ENCODE data around the gene PLCB1.
"Not testable (repeated sequence)": the region's sequence is repeated elsewhere in the genome, so short reads cannot be mapped to it uniquely, and the experiment has no call there.

PLCB1 gene

DNA sequence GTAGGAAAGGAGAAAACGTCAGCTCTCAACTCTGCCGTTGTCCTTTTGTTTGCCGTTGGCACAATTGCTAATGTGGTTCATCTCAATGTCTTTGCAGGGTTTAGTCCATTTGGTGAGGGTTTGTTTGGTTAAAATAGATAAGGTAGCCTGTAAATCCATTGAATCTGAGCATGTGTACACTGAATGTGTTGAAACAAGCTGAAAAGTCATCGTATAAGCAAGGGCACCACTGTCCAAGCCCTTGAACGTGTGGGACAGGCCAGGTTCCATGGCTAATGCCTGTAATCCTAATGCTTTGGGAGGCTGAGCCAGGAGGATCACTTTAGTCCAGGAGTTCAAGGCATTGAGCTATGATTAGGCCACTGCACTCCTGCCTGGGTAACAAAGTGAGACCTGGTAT lies 712.1 kb downstream of the PLCB1 start:
- no peaks in the 10 kb centered on the region for H3K27me3 ChIP-seq (ENCODE audit: low read depth, low read length)

DNA sequence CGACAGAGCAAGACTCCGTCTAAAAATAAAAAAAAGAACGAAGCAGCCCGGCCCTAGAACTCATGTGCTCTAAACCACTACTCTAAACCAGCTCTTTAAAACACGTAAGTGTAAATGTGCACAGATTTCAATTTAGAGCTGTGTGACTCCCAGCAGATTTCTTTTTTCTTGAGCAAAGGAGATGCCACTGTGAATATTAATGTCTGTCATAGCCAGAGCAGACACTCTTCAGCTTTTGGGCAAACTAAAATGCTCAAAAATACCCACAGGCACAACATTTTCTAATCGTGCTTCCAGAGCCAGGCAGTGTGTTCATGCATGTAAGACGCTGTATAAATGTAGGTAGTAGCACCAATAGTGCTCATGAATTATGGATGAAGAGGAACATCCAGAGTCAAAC lies 717.9 kb downstream of the PLCB1 start:
- no peaks in the 10 kb centered on the region for H3K27me3 ChIP-seq (ENCODE audit: low read depth, low read length)
- H3K4me1 ChIP-seq (ENCODE audit: control insufficient read depth in 1 of 2, insufficient read depth in 2 of 2, low read length in 2 of 2), result peaks cover 0 to 22% of the 10 kb centered on the region in 2 donors
- H3K36me3 ChIP-seq (ENCODE audit: control insufficient read depth in 1 of 2, insufficient read depth in 2 of 2, low read length in 2 of 2), result no peaks in the 10 kb centered on the region
- H3K4me3 ChIP-seq (ENCODE audit: low read depth in 1 of 2, low read length in 2 of 2), result no peak overlapping the region
- H3K27ac ChIP-seq (ENCODE audit: low read length), result no peak overlapping the region
- no peaks in the 10 kb centered on the region for H3K9me3 ChIP-seq (ENCODE audit: control insufficient read depth in 1 of 2, low read length in 2 of 2)

More for the DNA sequence above, 712.1 kb downstream of the PLCB1 start:
- no peaks in the 10 kb centered on the region for H3K9me3 ChIP-seq (ENCODE audit: control insufficient read depth in 1 of 2, low read length in 2 of 2)
- no peak overlapping the region for H3K27ac ChIP-seq (ENCODE audit: low read length)
- H3K36me3 ChIP-seq (ENCODE audit: control insufficient read depth in 1 of 2, insufficient read depth in 2 of 2, low read length in 2 of 2), result no peaks in the 10 kb centered on the region
- no peaks in the 10 kb centered on the region for H3K4me1 ChIP-seq (ENCODE audit: control insufficient read depth in 1 of 2, insufficient read depth in 2 of 2, low read length in 2 of 2)
- H3K4me3 ChIP-seq (ENCODE audit: low read depth in 1 of 2, low read length in 2 of 2), result no peak overlapping the region

DNA sequence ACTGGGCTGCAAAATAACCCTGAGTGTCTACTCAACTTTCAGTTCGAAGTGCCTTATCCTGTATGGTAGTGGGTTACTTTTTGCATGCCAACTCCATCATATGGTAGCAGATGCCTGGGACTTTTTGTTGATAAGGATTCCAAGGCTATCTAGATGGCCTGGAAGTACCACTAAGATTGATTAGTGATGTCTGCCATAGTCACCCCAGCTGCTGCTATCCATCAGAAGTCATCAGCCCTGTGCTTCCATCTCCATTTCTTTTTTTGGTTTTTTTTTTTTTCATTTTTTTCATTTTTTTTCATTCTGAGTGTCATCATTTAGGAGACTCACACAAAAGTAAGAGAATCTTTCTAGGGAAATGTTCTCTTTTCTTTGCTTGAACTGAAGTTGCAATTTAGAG lies 719.4 kb downstream of the PLCB1 start:
- Histone ChIP-seq H3K4me1 (ENCODE audit: control insufficient read depth in 1 of 2, insufficient read depth in 2 of 2, low read length in 2 of 2) (peaks cover 0 to 22% of the 10 kb centered on the region in 2 donors), H3K36me3 (ENCODE audit: control insufficient read depth in 1 of 2, insufficient read depth in 2 of 2, low read length in 2 of 2) (no peaks in the 10 kb centered on the region), H3K27ac (ENCODE audit: low read length) (no peak overlapping the region), H3K9me3 (ENCODE audit: control insufficient read depth in 1 of 2, low read length in 2 of 2) (no peaks in the 10 kb centered on the region), H3K4me3 (ENCODE audit: low read depth in 1 of 2, low read length in 2 of 2) (no peak overlapping the region), H3K27me3 (ENCODE audit: low read depth, low read length) (no peaks in the 10 kb centered on the region)

DNA sequence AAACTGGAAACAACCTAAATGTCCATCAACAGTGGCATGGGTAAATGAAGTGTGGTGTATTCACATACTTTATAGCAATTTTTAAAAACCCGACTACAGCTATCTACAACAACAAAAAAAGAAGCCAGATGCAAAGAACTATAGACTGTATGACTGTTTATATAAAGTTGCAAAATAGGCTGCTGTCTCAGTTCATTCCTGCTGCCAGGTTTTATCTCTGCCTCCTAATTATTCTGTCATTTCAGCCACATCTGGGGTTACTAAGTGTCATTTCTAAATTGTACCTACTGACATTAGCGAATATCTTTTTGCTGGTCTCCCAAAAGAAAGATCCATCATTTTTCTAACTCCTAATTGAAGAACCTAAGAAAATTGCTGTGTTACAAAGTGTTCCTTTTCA lies 719.9 kb downstream of the PLCB1 start:
- H3K4me3 ChIP-seq (ENCODE audit: low read depth in 1 of 2, low read length in 2 of 2); H3K9me3 ChIP-seq (ENCODE audit: control insufficient read depth in 1 of 2, low read length in 2 of 2); H3K36me3 ChIP-seq (ENCODE audit: control insufficient read depth in 1 of 2, insufficient read depth in 2 of 2, low read length in 2 of 2); H3K27me3 ChIP-seq (ENCODE audit: low read depth, low read length); H3K27ac ChIP-seq (ENCODE audit: low read length): not testable (repeated sequence)
- peaks cover 0 to 22% of the 10 kb centered on the region in 2 donors for H3K4me1 ChIP-seq (ENCODE audit: control insufficient read depth in 1 of 2, insufficient read depth in 2 of 2, low read length in 2 of 2)

DNA sequence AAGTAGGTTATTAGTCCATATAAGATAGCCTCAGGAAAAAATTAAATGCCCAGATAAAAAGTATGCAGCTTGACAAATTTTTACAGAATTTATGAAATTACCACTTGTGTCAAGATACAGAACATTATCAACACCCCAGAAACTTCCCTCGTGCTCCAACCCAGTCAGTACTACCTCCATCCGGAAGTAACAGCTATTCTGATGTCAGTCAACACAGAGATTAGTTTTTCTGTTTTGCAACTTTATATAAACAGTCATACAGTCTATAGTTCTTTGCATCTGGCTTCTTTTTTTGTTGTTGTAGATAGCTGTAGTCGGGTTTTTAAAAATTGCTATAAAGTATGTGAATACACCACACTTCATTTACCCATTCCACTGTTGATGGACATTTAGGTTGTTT lies 721.1 kb downstream of the PLCB1 start:
- peaks cover 0 to 24% of the 10 kb centered on the region in 2 donors for H3K4me1 ChIP-seq (ENCODE audit: control insufficient read depth in 1 of 2, insufficient read depth in 2 of 2, low read length in 2 of 2)
- not testable (repeated sequence) for H3K36me3 ChIP-seq (ENCODE audit: control insufficient read depth in 1 of 2, insufficient read depth in 2 of 2, low read length in 2 of 2); H3K4me3 ChIP-seq (ENCODE audit: low read depth in 1 of 2, low read length in 2 of 2); H3K9me3 ChIP-seq (ENCODE audit: control insufficient read depth in 1 of 2, low read length in 2 of 2); H3K27me3 ChIP-seq (ENCODE audit: low read depth, low read length); H3K27ac ChIP-seq (ENCODE audit: low read length)

DNA sequence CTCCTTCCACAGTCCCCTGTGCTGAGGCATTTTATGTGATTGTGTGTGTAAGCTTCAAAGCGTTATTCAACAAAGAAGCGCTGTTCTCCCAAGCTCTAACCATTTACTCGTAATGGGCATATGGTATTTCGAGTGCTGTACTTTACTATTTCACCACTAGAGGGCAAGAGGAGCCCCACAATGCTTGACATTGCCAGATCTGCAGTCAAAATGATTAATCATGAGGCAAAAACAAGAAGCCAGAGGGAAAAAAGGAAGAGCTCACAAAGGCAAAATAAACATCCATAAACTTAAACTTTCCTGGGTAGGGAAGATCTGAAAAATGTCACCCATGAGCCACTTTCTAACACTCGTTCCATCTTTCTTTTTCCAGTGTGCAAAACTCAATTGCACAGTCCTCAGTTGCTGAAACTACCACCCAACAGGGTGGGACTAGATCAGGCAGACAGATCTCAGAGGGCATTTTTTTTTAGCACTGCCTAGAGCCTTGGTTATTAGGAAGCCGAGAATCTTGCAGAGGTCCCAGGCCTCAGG lies 721.8 kb downstream of the PLCB1 start:
- Histone ChIP-seq H3K27ac (ENCODE audit: low read length) (peak overlapping the region; percentile 25), H3K9me3 (ENCODE audit: control insufficient read depth in 1 of 2, low read length in 2 of 2) (no peaks in the 10 kb centered on the region), H3K4me3 (ENCODE audit: low read depth in 1 of 2, low read length in 2 of 2) (peak overlapping the region in 1 of 2 donors; percentile 35), H3K27me3 (ENCODE audit: low read depth, low read length) (no peaks in the 10 kb centered on the region), H3K36me3 (ENCODE audit: control insufficient read depth in 1 of 2, insufficient read depth in 2 of 2, low read length in 2 of 2) (no peaks in the 10 kb centered on the region), H3K4me1 (ENCODE audit: control insufficient read depth in 1 of 2, insufficient read depth in 2 of 2, low read length in 2 of 2) (peaks cover 0 to 27% of the 10 kb centered on the region in 2 donors)

DNA sequence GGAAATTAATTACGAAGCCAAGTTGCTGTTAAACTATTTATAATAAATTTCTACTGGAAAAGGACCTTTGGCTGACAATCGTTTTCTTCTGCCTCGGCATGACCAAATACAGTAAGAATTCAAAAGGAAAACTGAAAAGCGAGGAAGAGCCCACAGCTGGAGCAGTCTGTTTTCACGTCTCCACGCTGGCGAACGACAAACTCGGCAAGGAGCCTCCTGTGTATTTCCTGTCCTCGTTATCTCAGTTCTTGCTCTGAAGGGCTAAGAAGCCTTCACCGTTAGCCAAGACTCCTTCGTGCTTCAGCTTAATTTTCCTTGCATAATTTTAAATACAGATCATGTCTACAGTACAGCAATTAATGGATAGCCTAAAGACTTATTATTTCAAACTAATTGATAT lies 722.5 kb downstream of the PLCB1 start:
- Histone ChIP-seq H3K4me3 (ENCODE audit: low read depth in 1 of 2, low read length in 2 of 2) (peak overlapping the region in 1 of 2 donors; percentile 35), H3K4me1 (ENCODE audit: control insufficient read depth in 1 of 2, insufficient read depth in 2 of 2, low read length in 2 of 2) (peaks cover 0 to 27% of the 10 kb centered on the region in 2 donors), H3K36me3 (ENCODE audit: control insufficient read depth in 1 of 2, insufficient read depth in 2 of 2, low read length in 2 of 2) (no peaks in the 10 kb centered on the region), H3K27ac (ENCODE audit: low read length) (peak overlapping the region; percentile 25), H3K27me3 (ENCODE audit: low read depth, low read length) (no peaks in the 10 kb centered on the region), H3K9me3 (ENCODE audit: control insufficient read depth in 1 of 2, low read length in 2 of 2) (no peaks in the 10 kb centered on the region)

DNA sequence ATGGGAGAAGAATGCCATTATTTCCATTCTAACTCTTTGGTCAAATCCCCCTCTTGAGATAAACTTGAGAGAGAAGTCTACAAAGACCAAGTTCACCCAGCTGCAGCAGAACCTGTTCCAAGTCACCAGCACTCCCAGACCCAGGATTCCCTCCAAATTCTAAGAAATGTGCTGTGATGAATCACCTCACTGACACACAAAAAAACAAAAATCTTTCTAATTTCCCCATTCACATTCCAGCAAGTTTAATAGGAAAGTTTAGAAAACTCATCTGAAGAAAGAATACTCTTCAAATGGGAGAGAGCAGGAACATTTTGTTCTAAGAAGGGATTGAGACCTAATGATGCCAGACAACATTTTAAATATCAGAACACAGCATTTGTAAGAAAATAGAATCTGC lies 723.2 kb downstream of the PLCB1 start:
- peak overlapping the region; percentile 40 for H3K27ac ChIP-seq (ENCODE audit: low read length)
- H3K4me3 ChIP-seq (ENCODE audit: low read depth in 1 of 2, low read length in 2 of 2), result no peak overlapping the region
- H3K36me3 ChIP-seq (ENCODE audit: control insufficient read depth in 1 of 2, insufficient read depth in 2 of 2, low read length in 2 of 2), result no peaks in the 10 kb centered on the region
- H3K4me1 ChIP-seq (ENCODE audit: control insufficient read depth in 1 of 2, insufficient read depth in 2 of 2, low read length in 2 of 2), result peaks cover 0 to 22% of the 10 kb centered on the region in 2 donors
- no peaks in the 10 kb centered on the region for H3K27me3 ChIP-seq (ENCODE audit: low read depth, low read length)
- no peaks in the 10 kb centered on the region for H3K9me3 ChIP-seq (ENCODE audit: control insufficient read depth in 1 of 2, low read length in 2 of 2)

DNA sequence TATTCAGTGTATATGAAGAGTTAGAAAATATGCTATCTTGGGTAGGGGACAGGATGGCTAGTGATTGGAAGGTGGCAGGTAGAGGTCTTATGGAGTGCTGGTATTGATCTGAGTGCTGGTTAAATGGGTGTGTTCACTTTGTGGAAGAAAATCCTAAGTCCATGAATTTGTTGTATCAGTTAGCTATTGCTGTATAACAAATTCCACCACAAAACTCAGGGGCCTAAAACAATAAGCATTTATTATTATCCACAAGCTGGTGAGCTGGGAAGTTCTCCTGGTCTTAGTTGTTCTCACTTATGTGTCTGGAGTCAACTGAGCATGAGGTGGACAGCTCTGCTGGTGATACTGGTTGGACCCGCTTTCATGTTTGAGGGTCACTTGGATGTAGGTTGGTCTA lies 724.6 kb downstream of the PLCB1 start:
- H3K36me3 ChIP-seq (ENCODE audit: control insufficient read depth in 1 of 2, insufficient read depth in 2 of 2, low read length in 2 of 2), result no peaks in the 10 kb centered on the region
- no peak overlapping the region for H3K4me3 ChIP-seq (ENCODE audit: low read depth in 1 of 2, low read length in 2 of 2)
- no peak overlapping the region for H3K27ac ChIP-seq (ENCODE audit: low read length)
- no peaks in the 10 kb centered on the region for H3K27me3 ChIP-seq (ENCODE audit: low read depth, low read length)
- no peaks in the 10 kb centered on the region for H3K9me3 ChIP-seq (ENCODE audit: control insufficient read depth in 1 of 2, low read length in 2 of 2)
- H3K4me1 ChIP-seq (ENCODE audit: control insufficient read depth in 1 of 2, insufficient read depth in 2 of 2, low read length in 2 of 2), result peaks cover 0 to 22% of the 10 kb centered on the region in 2 donors

DNA sequence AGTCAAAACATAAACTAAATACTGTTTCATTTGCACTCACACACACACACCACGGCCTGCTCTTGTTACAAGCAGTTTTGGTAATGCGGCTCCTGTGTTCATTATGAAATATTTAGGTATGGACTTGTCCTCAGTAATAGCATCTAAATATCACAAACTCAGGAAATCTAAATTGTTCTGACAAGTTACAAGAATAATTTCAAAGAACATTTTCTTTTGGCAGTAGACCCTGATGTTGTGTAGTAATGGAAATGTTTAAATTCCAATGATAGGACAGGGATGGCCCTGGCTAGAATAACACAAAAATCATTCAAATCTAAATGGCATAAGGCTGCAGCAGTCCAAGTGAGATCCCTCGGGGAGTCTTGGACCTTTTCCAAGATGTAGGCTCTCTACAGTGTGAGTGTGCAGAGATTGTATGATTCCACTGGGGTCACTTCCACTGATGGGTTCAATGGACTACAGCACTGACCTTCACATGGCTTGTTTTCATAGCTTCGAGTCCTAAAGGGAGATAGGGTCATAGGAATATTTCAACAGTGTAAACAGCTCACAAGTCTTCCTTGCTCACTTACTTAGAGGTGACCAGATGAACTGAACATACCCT lies 726.2 kb downstream of the PLCB1 start:
- Histone ChIP-seq H3K4me1 (ENCODE audit: control insufficient read depth in 1 of 2, insufficient read depth in 2 of 2, low read length in 2 of 2) (peaks cover 0 to 13% of the 10 kb centered on the region in 2 donors), H3K27ac (ENCODE audit: low read length) (no peak overlapping the region), H3K27me3 (ENCODE audit: low read depth, low read length) (no peaks in the 10 kb centered on the region)

DNA sequence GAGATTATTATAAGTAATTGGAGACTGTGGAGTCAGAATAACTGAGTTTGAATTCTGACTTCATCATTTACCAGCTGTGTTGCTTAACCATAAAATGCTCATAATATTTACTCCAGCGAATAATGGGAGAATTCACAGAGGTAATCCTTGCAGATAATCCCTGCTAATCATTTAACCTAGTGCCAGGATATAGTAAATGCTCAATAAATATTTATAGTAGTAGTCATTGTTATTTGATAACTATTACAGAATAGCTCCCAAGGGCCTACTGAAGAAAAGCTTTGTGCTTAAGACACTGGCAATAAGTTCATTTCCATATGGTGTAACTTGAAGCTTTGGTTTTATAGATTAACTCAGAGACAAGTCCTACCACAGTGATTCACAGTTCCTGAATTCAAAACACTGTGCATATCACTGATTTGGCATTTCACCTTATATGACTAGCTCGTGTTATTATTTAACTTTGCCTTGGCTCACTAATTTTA lies 728.0 kb downstream of the PLCB1 start:
- Histone ChIP-seq H3K9me3 (ENCODE audit: control insufficient read depth in 1 of 2, low read length in 2 of 2) (no peaks in the 10 kb centered on the region), H3K36me3 (ENCODE audit: control insufficient read depth in 1 of 2, insufficient read depth in 2 of 2, low read length in 2 of 2) (no peaks in the 10 kb centered on the region), H3K27me3 (ENCODE audit: low read depth, low read length) (no peaks in the 10 kb centered on the region), H3K4me1 (ENCODE audit: control insufficient read depth in 1 of 2, insufficient read depth in 2 of 2, low read length in 2 of 2) (peaks cover 0 to 5% of the 10 kb centered on the region in 2 donors), H3K4me3 (ENCODE audit: low read depth in 1 of 2, low read length in 2 of 2) (no peak overlapping the region), H3K27ac (ENCODE audit: low read length) (no peak overlapping the region)

More for the DNA sequence above, 726.2 kb downstream of the PLCB1 start:
- H3K4me3 ChIP-seq (ENCODE audit: low read depth in 1 of 2, low read length in 2 of 2), result no peak overlapping the region
- H3K9me3 ChIP-seq (ENCODE audit: control insufficient read depth in 1 of 2, low read length in 2 of 2), result no peaks in the 10 kb centered on the region
- H3K36me3 ChIP-seq (ENCODE audit: control insufficient read depth in 1 of 2, insufficient read depth in 2 of 2, low read length in 2 of 2), result no peaks in the 10 kb centered on the region

DNA sequence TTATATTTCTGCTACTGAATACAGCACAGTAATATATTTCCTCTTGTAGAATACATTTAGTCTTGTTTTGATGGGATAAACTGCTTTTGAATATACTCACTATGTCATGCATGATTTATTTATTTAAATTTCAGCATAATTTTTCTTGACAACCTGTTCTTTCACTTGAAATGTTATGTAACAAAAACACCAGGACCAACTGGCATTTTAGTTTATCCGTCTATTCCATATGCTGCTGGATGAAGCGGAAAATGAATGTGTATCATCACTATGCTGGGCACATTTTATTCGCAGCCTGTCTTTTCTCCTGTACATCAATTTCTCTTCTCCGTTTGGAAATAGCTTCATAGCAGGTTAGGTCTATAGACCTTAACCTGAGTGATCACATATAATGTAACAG lies 730.0 kb downstream of the PLCB1 start:
- Histone ChIP-seq H3K9me3 (ENCODE audit: control insufficient read depth in 1 of 2, low read length in 2 of 2) (no peaks in the 10 kb centered on the region), H3K27ac (ENCODE audit: low read length) (no peak overlapping the region), H3K36me3 (ENCODE audit: control insufficient read depth in 1 of 2, insufficient read depth in 2 of 2, low read length in 2 of 2) (no peaks in the 10 kb centered on the region), H3K4me3 (ENCODE audit: low read depth in 1 of 2, low read length in 2 of 2) (no peak overlapping the region), H3K27me3 (ENCODE audit: low read depth, low read length) (no peaks in the 10 kb centered on the region), H3K4me1 (ENCODE audit: control insufficient read depth in 1 of 2, insufficient read depth in 2 of 2, low read length in 2 of 2) (peaks cover 0 to 5% of the 10 kb centered on the region in 2 donors)
